SIG-M5 treated with dmso at 0.1 percent for 504 hours (cell line): ENCODE data around the gene GNL1.

ENCODE experiments used
- DNase-seq: peaks from one replicate; lab custom pipeline; 2025; ENCODE audit not compliant: unreplicated experiment; lab: John Stamatoyannopoulos, UW

GNL1 gene

DNA sequence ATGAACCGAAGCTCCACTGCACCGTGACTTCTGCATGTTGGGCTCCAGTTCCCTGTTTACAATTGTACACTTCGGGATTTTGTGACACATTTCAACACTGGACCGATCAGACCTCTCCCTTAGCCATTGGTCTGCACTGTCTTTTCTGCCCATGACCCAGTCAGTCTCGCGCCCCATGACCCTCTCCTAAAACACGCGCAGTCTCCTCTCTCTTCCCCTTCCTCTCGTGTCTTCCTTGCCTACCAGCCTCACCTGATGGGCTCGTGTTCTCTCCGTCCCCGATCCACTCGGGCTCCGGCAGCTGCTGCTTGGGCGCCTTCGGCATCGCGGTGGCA, 14.4 kb upstream of the GNL1 start:
- no peak for DNase-seq

- no peak for DNase-seq
Measured at GRCh38 chr6:30570263-30570662, 14.0 kb upstream of the GNL1 start.

GRCh38 chr6:30568245-30568644, 12.0 kb upstream of the GNL1 start:
- DNase-seq: no peak

GRCh38 chr6:30565772-30566171, 9.5 kb upstream of the GNL1 start:
- DNase-seq: no peak

DNA sequence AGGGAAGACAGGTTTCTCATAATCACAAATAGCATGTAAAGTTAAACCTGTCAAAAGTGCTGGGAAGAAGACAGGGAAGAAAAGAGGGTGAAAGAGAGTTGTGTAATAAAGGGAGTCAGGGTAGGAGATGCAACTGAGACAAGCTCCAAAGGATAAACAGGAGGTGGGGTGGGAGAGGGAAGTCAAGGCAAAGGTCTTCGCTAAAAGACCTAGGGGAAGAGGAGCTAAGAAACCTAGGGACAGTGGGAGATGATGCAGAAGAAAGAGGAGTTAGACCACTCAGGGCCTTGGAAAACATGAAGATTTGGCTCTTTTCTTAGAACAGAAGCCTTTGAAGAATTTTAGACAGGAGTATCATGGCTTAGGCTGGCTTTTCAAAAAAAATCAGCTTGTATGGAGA, 7.8 kb upstream of the GNL1 start:
- DNase-seq: no peak

DNA sequence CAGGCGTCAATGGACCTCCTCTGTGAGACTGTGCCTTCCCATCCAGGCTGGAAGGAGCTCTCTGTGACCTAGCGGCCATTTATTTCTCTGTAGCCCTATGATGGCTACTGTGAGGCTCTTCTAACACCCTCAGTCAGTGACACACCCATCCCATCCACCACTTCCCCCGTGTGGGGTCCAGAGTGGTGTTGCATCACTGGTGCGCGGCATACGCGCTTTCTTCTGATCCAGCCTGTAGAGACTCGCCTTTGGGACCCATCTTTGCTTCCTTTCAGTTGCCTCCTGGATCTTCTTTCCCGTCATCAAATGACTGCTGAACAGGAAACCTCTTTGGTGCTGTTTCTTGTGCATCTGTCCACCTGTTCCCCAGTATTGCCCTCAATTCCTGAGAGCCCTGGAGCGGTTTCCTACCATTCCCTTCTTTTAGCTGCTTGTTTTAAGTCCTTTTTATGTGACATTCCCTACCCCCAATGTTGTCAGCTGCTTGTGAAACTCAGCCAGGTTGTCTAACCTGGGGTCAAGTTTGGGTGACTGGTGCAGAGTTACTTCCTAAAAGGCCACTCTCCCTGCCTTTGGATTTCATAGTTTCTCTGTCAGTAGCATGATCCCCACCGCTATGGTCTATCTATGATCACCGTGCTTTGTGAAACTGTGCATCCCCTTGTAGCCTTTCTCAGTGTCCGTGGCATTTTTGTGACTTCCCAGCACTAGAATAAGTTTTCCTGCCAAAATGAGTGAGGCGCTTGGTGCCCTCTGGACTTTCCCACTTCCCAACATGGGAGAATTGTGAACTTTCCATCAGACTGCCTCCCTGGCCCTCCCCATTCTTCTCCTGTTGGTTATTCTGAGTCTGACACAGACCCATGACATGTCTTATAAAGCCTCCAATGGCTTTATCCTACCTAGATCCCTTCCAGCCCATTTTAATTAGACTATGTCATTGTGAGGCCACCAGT, 6.5 kb upstream of the GNL1 start:
- no peak for DNase-seq

- no peak for DNase-seq
Measured at GRCh38 chr6:30560930-30561329, 4.6 kb upstream of the GNL1 start.

- peak; percentile 64 for DNase-seq
Measured at GRCh38 chr6:30557683-30557981, 1.3 kb upstream of the GNL1 start.

GRCh38 chr6:30556906-30557682, 805 bp upstream of the GNL1 start, which contains the start of gene PRR3:
Gene PRR3 (plus strand): TSS chr6:30557295. CDS start chr6:30557345, 50 bp downstream.
- DNase-seq: peak; percentile 87

- no peak for DNase-seq
Measured at GRCh38 chr6:30555816-30556065, 548 bp downstream of the GNL1 start.

GRCh38 chr6:30554962-30555815, 1.1 kb downstream of the GNL1 start:
- no peak for DNase-seq

- no peak for DNase-seq
Measured at GRCh38 chr6:30554404-30554803, 1.9 kb downstream of the GNL1 start.

DNA sequence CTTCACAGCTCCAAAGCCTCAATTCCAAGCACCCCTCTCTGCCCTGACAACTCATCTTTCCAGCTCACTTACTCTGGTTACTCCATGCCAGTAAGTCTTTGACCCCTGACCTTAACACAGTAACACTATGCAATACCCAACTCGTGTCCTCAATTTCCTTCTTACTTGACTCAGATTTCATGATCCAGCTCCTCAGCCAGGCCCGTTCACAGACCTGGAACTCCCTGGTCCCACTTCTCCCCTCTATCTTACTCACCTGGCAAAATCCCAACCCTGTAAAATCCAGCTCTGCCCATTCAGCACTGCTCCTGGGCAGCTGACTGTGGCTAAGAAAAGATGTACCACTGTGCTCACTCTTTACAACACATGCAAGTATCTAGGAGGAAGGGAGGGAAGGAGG, 7.9 kb downstream of the GNL1 start:
- no peak for DNase-seq

GRCh38 chr6:30547454-30547853, 8.8 kb downstream of the GNL1 start:
- no peak for DNase-seq

DNA sequence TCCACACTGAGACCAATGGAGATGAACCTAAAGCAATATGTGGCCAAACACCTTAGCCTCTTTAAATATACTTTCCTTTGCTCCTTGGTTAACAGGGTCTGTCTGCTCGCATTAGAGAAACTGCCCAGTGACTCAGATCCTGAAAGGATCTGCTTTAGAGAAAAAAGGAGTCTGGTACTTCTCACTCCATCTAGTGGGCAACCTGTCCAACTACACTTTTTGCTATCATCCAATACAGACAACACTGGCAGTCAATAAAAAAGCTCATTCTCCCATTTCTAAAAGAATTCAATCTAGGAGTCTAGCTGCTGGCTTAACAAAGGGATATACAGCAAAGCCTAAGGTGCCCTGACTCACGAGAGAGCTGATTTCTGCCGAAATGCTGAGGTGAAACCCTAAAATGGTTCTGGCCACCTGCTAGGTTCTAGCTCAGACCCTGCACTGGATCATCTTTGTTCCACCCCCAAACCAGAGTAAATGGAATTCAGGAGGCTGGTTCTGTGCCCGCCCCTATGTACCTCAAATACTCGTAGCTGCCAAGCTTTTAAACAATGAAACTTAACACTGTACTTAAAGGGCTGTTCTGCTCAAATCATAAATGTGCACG, 11.5 kb downstream of the GNL1 start:
- DNase-seq: peak; percentile 75

- no peak for DNase-seq
Measured at GRCh38 chr6:30543821-30544220, 12.5 kb downstream of the GNL1 start.

GRCh38 chr6:30542915-30543314, 13.4 kb downstream of the GNL1 start:
- DNase-seq: no peak

- no peak for DNase-seq
Measured at GRCh38 chr6:30542404-30542725, 13.9 kb downstream of the GNL1 start.

GRCh38 chr6:30541515-30542403, 14.5 kb downstream of the GNL1 start:
- peak; percentile 72 for DNase-seq

GRCh38 chr6:30537931-30538330, 18.4 kb downstream of the GNL1 start:
- DNase-seq: no peak
